Left ventricle myocardium inferior (tissue), 1 donor: ENCODE measurements around the gene PFDN1. TPM values are rescaled to one million over a fixed set of nuclear protein-coding genes. Genes with fewer than 3 reads are reported as not detected.
A peak's percentile ranks its signal among the peaks of the same experiment; 100 is the strongest.
"Not testable (repeated sequence)": the region's sequence is repeated elsewhere in the genome, so short reads cannot be mapped to it uniquely, and the experiment has no call there.

Experiments
- DNase-seq: peaks from one replicate; pipeline ENCODE4 v3.0.0-alpha.2; 2020
- H3K27ac ChIP-seq: fragments of 200-600 bp; replicated peaks from 2 replicates; pipeline ENCODE4 v1.8.0; 2021
- H3K27me3 ChIP-seq: fragments of 200-600 bp; 2 replicates; pipeline ENCODE4 v1.8.0; 2021; ENCODE audit warnings: low read depth
- H3K36me3 ChIP-seq: fragments of 200-600 bp; 2 replicates; pipeline ENCODE4 v1.8.0; 2021
- H3K4me1 ChIP-seq: fragments of 200-600 bp; 2 replicates; pipeline ENCODE4 v1.8.0; 2021
- H3K4me3 ChIP-seq: fragments of 200-600 bp; 2 replicates; pipeline ENCODE4 v1.8.0; 2021; ENCODE audit warnings: mild to moderate bottlenecking, moderate library complexity
- H3K9me3 ChIP-seq: fragments of 200-600 bp; replicated peaks from 2 replicates; pipeline ENCODE4 v1.8.0; 2021
- intact Hi-C: fragments of 100-400 bp; cut with micrococcal nuclease; formaldehyde crosslinking; loops from one replicate; pipeline ENCODE4 v1.11.0; 2022
- total RNA-seq: library from RNA; stranded (reverse); fragmentation: NEBNext Ultra II Directional; extraction: Animal tissue kit (Norgen Biotek cat#: 25700); gene quantifications from one replicate; pipeline ENCODE4 v1.2.1, GENCODE V29; 2021
- TF ChIP-seq, protein P1 (sequence below): fragments of 200-600 bp; IDR thresholded peaks from 2 replicates; pipeline ENCODE4 v1.8.0; 2021; ENCODE audit warnings: antibody characterized with exemption, mild to moderate bottlenecking, borderline replicate concordance
- donor health status: DM: no; HTN: yes; CAD: no; lungs with severe emphysema.

PFDN1 gene
- total RNA-seq, 1 donor from 2014 or later, result 68.7 TPM

DNA sequence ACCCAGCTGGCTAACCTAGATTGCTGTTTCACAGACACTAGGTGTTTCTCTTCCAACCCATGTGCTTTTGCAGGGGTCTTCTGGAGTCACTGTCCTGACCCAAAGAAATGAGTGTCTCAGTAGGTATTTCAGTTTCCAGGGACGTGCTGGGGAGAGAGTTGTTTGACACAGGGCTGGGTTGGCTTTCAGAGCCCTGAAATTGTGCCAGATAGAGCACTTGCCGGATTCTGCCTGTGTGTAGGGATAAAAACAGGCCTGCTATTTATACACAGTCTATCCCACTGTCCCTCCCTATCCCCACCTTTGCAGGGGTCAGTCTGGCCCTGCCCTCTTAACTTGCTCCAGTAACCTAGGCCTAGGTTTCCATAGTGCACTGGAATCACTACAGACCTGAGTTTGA lies 44.5 kb upstream of the PFDN1 start:
- H3K27me3 ChIP-seq, result no peaks in the 10 kb centered on the region
- H3K4me3 ChIP-seq, result peak overlapping the region; percentile 75
- H3K27ac ChIP-seq, result peak overlapping the region; percentile 92
- H3K4me1 ChIP-seq, result peaks cover 64% of the 10 kb centered on the region
- peaks cover 5% of the 10 kb centered on the region for H3K36me3 ChIP-seq
- TF ChIP-seq, protein P1, sequence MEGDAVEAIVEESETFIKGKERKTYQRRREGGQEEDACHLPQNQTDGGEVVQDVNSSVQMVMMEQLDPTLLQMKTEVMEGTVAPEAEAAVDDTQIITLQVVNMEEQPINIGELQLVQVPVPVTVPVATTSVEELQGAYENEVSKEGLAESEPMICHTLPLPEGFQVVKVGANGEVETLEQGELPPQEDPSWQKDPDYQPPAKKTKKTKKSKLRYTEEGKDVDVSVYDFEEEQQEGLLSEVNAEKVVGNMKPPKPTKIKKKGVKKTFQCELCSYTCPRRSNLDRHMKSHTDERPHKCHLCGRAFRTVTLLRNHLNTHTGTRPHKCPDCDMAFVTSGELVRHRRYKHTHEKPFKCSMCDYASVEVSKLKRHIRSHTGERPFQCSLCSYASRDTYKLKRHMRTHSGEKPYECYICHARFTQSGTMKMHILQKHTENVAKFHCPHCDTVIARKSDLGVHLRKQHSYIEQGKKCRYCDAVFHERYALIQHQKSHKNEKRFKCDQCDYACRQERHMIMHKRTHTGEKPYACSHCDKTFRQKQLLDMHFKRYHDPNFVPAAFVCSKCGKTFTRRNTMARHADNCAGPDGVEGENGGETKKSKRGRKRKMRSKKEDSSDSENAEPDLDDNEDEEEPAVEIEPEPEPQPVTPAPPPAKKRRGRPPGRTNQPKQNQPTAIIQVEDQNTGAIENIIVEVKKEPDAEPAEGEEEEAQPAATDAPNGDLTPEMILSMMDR, result no peak
- intact Hi-C loops, result no loop called here
- no peak for DNase-seq
- no peaks in the 10 kb centered on the region for H3K9me3 ChIP-seq

DNA sequence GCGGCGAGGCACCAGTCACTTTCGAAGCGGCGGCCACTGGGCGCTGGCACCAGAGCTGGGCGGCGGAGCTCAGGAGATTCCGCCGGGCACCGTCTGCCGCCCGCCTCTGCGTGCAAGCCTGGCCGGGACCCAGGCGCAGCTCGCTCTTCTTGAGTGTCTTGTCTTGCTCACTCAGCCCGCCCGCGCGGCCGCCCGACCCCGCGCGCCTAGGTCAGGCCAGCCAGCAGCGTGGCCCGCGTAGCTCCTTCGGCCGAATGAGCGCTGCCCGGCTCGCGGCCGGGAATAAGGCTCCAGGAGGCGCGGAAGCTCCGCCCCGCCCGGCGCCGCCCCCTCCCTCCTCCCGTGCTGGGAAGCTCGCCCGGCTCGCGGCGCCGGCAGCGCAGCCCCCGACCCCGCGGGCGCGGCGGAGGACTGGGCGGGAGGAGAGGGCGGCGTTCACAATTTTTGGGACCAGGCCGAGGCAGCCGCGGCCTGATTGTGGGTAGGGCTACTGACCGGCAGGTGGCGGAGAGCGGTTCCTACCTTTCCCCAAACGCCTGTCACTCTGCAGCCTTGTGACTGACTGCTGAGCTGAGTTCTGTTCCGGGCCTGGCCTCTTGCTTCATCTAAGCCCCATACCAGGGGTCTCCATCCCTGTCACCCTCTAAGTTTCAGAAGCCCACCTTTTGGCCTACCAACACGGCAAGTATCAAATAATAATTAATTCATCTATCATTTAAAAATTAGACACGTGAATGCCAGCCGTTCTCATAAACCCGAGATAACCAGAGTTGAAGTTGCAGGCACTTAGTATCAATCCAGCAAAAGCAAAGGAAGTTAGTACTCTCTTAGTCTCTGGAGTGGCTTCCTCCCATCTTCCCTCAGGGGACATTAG lies 43.7 kb upstream of the PFDN1 start, which contains the start of gene HBEGF:
HBEGF (minus strand) TSS at position 256 of the 874 bp plus-strand sequence. CDS start 275 bp downstream, outside the sequence.
- Histone ChIP-seq H3K4me3 (peak within 1 kb of the TSS; percentile 75), H3K4me1 (peaks cover 69% of the 10 kb centered on the region), H3K36me3 (peaks cover 10% of the 10 kb centered on the region), H3K27ac (peak within 1 kb of the TSS; percentile 92), H3K9me3 (no peaks in the 10 kb centered on the region), H3K27me3 (no peaks in the 10 kb centered on the region)
- intact Hi-C loops, result no loop called here
- peak; percentile 88 for DNase-seq
- TF ChIP-seq, protein P1, result peak; percentile 65

DNA sequence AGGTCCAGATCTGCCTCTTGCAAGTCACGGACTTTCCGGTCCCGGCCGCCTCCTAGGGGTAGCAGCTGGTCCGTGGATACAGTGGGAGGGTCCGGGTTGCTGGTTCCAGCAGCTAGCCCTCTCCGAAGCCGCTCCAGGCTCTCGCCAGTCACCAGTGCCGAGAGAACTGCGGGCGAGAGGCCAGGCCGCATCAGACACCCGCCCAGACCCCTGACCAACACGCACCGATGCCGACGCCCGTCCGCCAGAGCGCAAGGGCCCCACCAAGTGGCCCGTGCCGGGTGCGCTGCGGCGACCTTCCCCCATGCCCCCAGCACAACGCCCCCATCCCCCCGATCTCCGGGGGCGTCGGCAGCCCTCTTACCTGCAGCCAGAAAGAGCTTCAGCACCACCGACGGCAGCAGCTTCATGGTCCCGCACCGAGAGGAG lies 43.0 kb upstream of the PFDN1 start:
- no peaks in the 10 kb centered on the region for H3K9me3 ChIP-seq
- peak overlapping the region; percentile 75 for H3K4me3 ChIP-seq
- H3K4me1 ChIP-seq, result peaks cover 74% of the 10 kb centered on the region
- peak; percentile 73 for DNase-seq
- H3K27me3 ChIP-seq, result no peaks in the 10 kb centered on the region
- intact Hi-C loops, result no loop called here
- peak overlapping the region; percentile 92 for H3K27ac ChIP-seq
- H3K36me3 ChIP-seq, result peaks cover 13% of the 10 kb centered on the region
- TF ChIP-seq, protein P1, result peak; percentile 58

DNA sequence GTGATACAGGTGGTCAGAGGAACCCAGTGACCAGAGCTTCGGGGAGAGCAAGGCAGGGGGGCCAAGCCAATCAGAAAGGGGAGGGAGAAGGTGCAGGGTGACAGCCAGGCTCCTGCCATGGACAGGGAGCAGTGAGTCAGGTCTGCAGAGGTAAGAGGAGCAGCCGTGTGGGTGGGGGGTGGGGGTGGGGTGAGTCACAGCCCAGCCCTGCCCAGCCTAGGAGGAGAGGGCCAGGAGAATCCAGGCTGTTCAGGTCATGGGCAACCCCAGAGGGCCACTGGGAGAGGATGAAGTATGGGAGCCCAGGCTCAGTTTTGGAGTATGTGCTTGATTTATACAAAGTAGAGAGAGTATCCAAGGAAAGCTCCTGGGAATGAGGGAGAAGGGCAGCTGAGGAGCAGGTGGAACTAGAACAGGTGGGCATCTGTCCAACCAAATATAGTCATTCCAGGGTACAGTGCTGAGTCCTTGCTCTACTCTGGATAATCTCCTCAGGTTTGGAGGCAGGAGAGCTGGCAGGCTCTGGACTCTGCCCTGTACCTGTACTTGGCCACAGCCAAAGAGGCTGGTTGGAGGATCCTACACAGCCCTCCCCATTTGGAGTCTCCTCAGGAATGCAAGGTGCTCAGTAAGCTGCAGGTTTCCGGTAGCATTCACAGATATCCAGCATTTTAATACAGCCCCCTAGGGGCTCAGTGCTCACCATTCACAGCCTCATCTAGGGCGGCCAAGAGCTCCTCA lies 42.0 kb upstream of the PFDN1 start:
- TF ChIP-seq, protein P1, result no peak
- Histone ChIP-seq H3K9me3 (no peaks in the 10 kb centered on the region), H3K36me3 (peaks cover 15% of the 10 kb centered on the region), H3K4me3 (peak overlapping the region; percentile 75), H3K4me1 (peaks cover 84% of the 10 kb centered on the region), H3K27me3 (no peaks in the 10 kb centered on the region), H3K27ac (peak overlapping the region; percentile 92)
- intact Hi-C loops, result no loop called here
- DNase-seq, result no peak

DNA sequence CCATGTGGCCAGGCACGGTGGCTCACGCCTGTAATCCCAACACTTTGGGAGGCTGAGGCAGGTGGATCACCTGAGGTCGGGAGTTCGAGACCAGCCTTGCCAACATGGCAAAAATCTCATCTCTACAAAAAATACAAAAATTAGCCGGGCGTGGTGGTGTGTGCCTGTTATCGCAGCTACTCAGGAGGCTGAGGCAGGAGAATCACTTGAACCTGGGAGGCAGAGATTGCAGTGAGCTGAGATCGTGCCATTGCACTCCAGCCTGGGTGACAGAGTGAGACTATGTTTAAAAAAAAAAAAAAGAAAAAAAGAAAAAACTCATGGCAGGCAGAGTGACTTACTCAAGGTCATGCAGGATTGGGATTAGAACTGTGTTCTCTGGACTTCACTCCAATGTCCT lies 40.9 kb upstream of the PFDN1 start:
- Histone ChIP-seq H3K27ac (peak overlapping the region; percentile 92), H3K4me3 (peak overlapping the region; percentile 75)
- intact Hi-C loops, result not testable (repeated sequence)

More for the DNA sequence above, 40.9 kb upstream of the PFDN1 start:
- Histone ChIP-seq H3K36me3 (peaks cover 22% of the 10 kb centered on the region), H3K4me1 (peaks cover 94% of the 10 kb centered on the region)
- DNase-seq, H3K27me3 ChIP-seq, H3K9me3 ChIP-seq: not testable (repeated sequence)
